Spleen (tissue), 11 donors: ENCODE results near the gene CRB1. TPM values are rescaled to one million over a fixed set of nuclear protein-coding genes. Genes with fewer than 3 reads are reported as not detected.
A peak's percentile ranks its signal among the peaks of the same experiment; 100 is the strongest.

Source experiments
- DNase-seq: peaks from one replicate; pipeline ENCODE4 v3.0.0-alpha.2; 2020
- H3K27ac ChIP-seq, 8 donors: fragments of 200-600 bp; sonication (generic) in 7 of 8; 1 replicate in 4 of 8; 2 replicates in 4 of 8; pipeline versions ENCODE4 v1.5.0 to v1.8.0; 2016 to 2021; ENCODE audit warnings: inconsistent platforms in 4 of 8, mild to moderate bottlenecking in 4 of 8, moderate library complexity in 1 of 8
- H3K27me3 ChIP-seq, 7 donors: fragments of 200-600 bp; sonication (generic) in 6 of 7; replicated peaks in 1 of 7; 1 replicate in 4 of 7; 2 replicates in 3 of 7; pipeline versions ENCODE4 v1.5.0 to v1.8.0; 2016 to 2021; ENCODE audit warnings: inconsistent platforms in 3 of 7, mild to moderate bottlenecking in 1 of 7
- H3K36me3 ChIP-seq, 6 donors: fragments of 200-600 bp; sonication (generic) in 5 of 6; 1 replicate in 4 of 6; 2 replicates in 2 of 6; pipeline versions ENCODE4 v1.5.0 to v1.8.0; 2016 to 2021; ENCODE audit warnings: inconsistent platforms in 2 of 6
- H3K4me1 ChIP-seq, 6 donors: fragments of 200-600 bp; sonication (generic) in 5 of 6; 1 replicate in 3 of 6; 2 replicates in 3 of 6; pipeline versions ENCODE4 v1.5.0 to v1.8.0; 2016 to 2021; ENCODE audit warnings: inconsistent platforms in 3 of 6
- H3K4me3 ChIP-seq, 8 donors: fragments of 200-600 bp; sonication (generic) in 7 of 8; 1 replicate in 4 of 8; 2 replicates in 4 of 8; pipeline versions ENCODE4 v1.5.0 to v1.8.0; 2016 to 2021; ENCODE audit warnings: inconsistent platforms in 4 of 8, mild to moderate bottlenecking in 4 of 8, moderate library complexity in 2 of 8
- H3K9me3 ChIP-seq, 8 donors: fragments of 200-600 bp; sonication (generic) in 7 of 8; 1 replicate in 4 of 8; 2 replicates in 4 of 8; pipeline versions ENCODE4 v1.5.0 to v1.8.0; 2016 to 2021; ENCODE audit warnings: inconsistent platforms in 4 of 8
- POLR2A ChIP-seq, 3 donors: fragments of 450-650 bp; IDR thresholded peaks; one replicate each; pipeline ENCODE4 v1.5.1; 2017; ENCODE audit warnings: antibody characterized with exemption in 3 of 3, mild to moderate bottlenecking in 1 of 3
- POLR2AphosphoS5 ChIP-seq, 3 donors: sonication (generic); formaldehyde crosslinking; IDR thresholded peaks; one replicate each; pipeline ENCODE4 v1.5.1; 2017; ENCODE audit warnings: antibody characterized with exemption in 3 of 3
- WGBS, 5 donors: extraction: QIAGEN DNeasy Blood & Tissue Kit in 3 of 5; methylation state at CpG; one replicate each; pipeline versions ENCODE4 v1.1.5 to v1.1.7; 2013 to 2018; 5-methylcytosine and 5-hydroxymethylcytosine counted together
- intact Hi-C: fragments of 100-400 bp; cut with DNase I; formaldehyde crosslinking; loops from one replicate; pipeline ENCODE4 v1.15.0; 2023; ENCODE audit warnings: low total_unique reads
- polyA plus RNA-seq, 3 donors: library from polyadenylated mRNA; stranded (reverse); fragments of 200-250 nt; gene quantifications; one replicate each; pipeline ENCODE4 v1.2.1, GENCODE V29; 2013
- total RNA-seq, 7 donors: library from RNA; depleted of rRNA in 3 of 7; stranded (reverse); fragments of >200 nt in 3 of 7; fragmentation: NEBNext Ultra II Directional in 4 of 7; extraction: Animal tissue kit (Norgen Biotek cat#: 25700) in 4 of 7; gene quantifications; one replicate each; pipeline versions ENCODE4 v1.1.0 to v1.2.1, GENCODE V29; 2016 to 2021
- TF ChIP-seq, protein P1 (sequence below), 11 experiments: fragments of 200-600 bp in 7 of 11; fragments of 450-650 bp in 4 of 11; sonication (generic) in 4 of 11; IDR thresholded peaks in 8 of 11; conservative IDR thresholded peaks in 3 of 11; 1 replicate in 7 of 11; 2 replicates in 4 of 11; pipeline versions ENCODE4 v1.4.0 to v1.8.0; 2016 to 2021; ENCODE audit warnings: antibody characterized with exemption in 11 of 11, inconsistent platforms in 4 of 11, mild to moderate bottlenecking in 1 of 11
- donor health status: healthy with polysubstance abuse.
- donor health status: DM: no; HTN: no; CAD: no; lungs with moderate emphysema.
- donor health status: DM: no; HTN: no; CAD: no.
- donor health status: Bipolar disorder and iron deficiency.
- donor health status: healthy.
- donor health status: DM: no; HTN: no; CAD: no.
- donor health status: DM: yes; HTN: yes; CAD: no.

CRB1 gene
- total and polyA plus RNA-seq, 10 donors = 0.05 to 0.49 (median 0.20) TPM; not detected in 1

GRCh38 chr1:197384471-197384870 lies 116.4 kb downstream of the CRB1 start:
- Histone ChIP-seq H3K27me3 (peaks cover 0 to 3% (median 0%) of the 10 kb centered on the region in 7 donors), H3K27ac (no peak overlapping the region), H3K9me3 (no peaks in the 10 kb centered on the region), H3K4me3 (no peak overlapping the region), H3K4me1 (no peaks in the 10 kb centered on the region), H3K36me3 (no peaks in the 10 kb centered on the region)
- no peak for DNase-seq
- TF ChIP-seq POLR2A (IDR thresholded peaks at IDR 0.05) = no peak
- TF ChIP-seq POLR2AphosphoS5 (IDR thresholded peaks at IDR 0.05) = no peak
- TF ChIP-seq, protein P1, sequence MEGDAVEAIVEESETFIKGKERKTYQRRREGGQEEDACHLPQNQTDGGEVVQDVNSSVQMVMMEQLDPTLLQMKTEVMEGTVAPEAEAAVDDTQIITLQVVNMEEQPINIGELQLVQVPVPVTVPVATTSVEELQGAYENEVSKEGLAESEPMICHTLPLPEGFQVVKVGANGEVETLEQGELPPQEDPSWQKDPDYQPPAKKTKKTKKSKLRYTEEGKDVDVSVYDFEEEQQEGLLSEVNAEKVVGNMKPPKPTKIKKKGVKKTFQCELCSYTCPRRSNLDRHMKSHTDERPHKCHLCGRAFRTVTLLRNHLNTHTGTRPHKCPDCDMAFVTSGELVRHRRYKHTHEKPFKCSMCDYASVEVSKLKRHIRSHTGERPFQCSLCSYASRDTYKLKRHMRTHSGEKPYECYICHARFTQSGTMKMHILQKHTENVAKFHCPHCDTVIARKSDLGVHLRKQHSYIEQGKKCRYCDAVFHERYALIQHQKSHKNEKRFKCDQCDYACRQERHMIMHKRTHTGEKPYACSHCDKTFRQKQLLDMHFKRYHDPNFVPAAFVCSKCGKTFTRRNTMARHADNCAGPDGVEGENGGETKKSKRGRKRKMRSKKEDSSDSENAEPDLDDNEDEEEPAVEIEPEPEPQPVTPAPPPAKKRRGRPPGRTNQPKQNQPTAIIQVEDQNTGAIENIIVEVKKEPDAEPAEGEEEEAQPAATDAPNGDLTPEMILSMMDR (IDR thresholded peaks at IDR 0.05 in 8 of 11, conservative IDR thresholded peaks at IDR 0.05 in 3 of 11) = no peak
- intact Hi-C loops = no loop called here
- WGBS, 5 donors = 83 to 90% (median 89%) methylated on average over 6 of the region's 6 CpGs

GRCh38 chr1:197388801-197389200 lies 120.7 kb downstream of the CRB1 start:
- 93 to 100% (median 98%) methylated on average over 1 of the region's 1 CpG for WGBS, 5 donors
- TF ChIP-seq, protein P1 (IDR thresholded peaks at IDR 0.05 in 8 of 11, conservative IDR thresholded peaks at IDR 0.05 in 3 of 11) = no peak
- TF ChIP-seq POLR2AphosphoS5 (IDR thresholded peaks at IDR 0.05) (no peak), POLR2A (IDR thresholded peaks at IDR 0.05) (no peak)
- no peak for DNase-seq

DNA sequence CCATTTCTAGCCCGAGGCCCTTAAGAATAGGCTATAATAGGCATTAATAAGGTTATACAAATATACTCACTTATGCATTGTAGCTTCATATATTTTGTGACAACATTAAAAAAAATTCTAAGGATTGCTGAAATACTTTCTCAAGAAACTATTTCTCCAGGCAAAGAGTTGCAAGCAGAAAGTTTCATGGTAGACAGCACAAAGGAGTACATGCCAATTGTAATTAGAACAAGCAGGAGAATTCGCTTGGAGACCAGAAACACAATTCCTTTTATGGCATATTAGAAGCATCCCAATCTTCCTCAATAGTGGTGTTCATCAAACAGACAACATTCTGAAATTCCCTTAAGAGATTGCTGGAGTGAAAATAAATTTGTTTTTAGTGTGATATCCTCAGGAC lies 122.8 kb downstream of the CRB1 start:
- no peaks in the 10 kb centered on the region for H3K4me1 ChIP-seq
- intact Hi-C loops = no loop called here
- no peak for DNase-seq
- no peaks in the 10 kb centered on the region for H3K9me3 ChIP-seq
- TF ChIP-seq, protein P1 (IDR thresholded peaks at IDR 0.05 in 8 of 11, conservative IDR thresholded peaks at IDR 0.05 in 3 of 11) = no peak
- TF ChIP-seq POLR2A (IDR thresholded peaks at IDR 0.05) (no peak), POLR2AphosphoS5 (IDR thresholded peaks at IDR 0.05) (no peak)
- 46 to 76% (median 47%) methylated on average over 2 of the region's 2 CpGs for WGBS, 5 donors
- no peaks in the 10 kb centered on the region for H3K36me3 ChIP-seq
- H3K27ac ChIP-seq = peak overlapping the region in 1 of 8 donors; percentile 16
- peaks cover 0 to 3% (median 0%) of the 10 kb centered on the region in 7 donors for H3K27me3 ChIP-seq
- no peak overlapping the region for H3K4me3 ChIP-seq

More at GRCh38 chr1:197388801-197389200, 120.7 kb downstream of the CRB1 start:
- Histone ChIP-seq H3K9me3 (no peaks in the 10 kb centered on the region), H3K4me3 (no peak overlapping the region), H3K27ac (no peak overlapping the region), H3K27me3 (peaks cover 0 to 3% (median 0%) of the 10 kb centered on the region in 7 donors), H3K36me3 (no peaks in the 10 kb centered on the region), H3K4me1 (no peaks in the 10 kb centered on the region)
- intact Hi-C loops = no loop called here

- H3K9me3 ChIP-seq = no peaks in the 10 kb centered on the region
Observed at GRCh38 chr1:197391303-197392226, 123.5 kb downstream of the CRB1 start.

More at GRCh38 chr1:197391303-197392226, 123.5 kb downstream of the CRB1 start:
- intact Hi-C loops = no loop called here
- H3K4me3 ChIP-seq = no peak overlapping the region
- H3K27ac ChIP-seq = no peak overlapping the region
- H3K36me3 ChIP-seq = no peaks in the 10 kb centered on the region
- DNase-seq = no peak
- H3K4me1 ChIP-seq = no peaks in the 10 kb centered on the region
- WGBS, 5 donors = 43 to 63% (median 46%) methylated on average over 3 of the region's 3 CpGs
- TF ChIP-seq, protein P1 (IDR thresholded peaks at IDR 0.05 in 8 of 11, conservative IDR thresholded peaks at IDR 0.05 in 3 of 11) = no peak
- no peak for TF ChIP-seq POLR2A (IDR thresholded peaks at IDR 0.05)
- no peak for TF ChIP-seq POLR2AphosphoS5 (IDR thresholded peaks at IDR 0.05)
- peaks cover 0 to 3% (median 0%) of the 10 kb centered on the region in 7 donors for H3K27me3 ChIP-seq
